ENCODE results near the gene MYH11.

The MYH11 gene

DNA sequence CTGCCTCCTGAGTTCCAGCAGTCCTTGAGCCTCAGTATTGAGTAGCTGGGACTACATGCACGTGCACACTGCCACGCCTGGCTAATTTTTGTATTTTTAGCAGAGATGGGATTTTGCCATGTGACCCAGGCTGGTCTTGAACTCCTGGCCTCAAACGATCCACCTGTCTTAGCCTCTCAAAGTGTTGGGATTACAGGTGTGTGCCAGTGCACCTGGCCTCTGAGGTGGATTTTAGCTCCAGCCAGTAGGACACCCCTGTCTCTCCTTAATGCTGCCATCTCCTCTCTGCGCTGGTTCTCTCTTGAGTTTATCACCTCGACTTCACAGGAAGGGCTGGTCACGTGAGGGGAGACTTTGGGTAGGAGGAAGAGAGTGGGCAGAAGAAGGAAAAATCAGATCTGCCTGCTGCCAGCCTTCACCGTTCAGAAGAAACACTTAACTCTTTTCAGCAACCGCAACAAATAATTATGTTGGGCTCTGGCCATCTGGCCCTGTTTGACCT lies 151.7 kb downstream of the MYH11 start:
- no peak overlapping the region for H3K4me3 ChIP-seq (replicated peaks; ENCODE audit: low read depth, low read length)
- TF ChIP-seq, protein P1, sequence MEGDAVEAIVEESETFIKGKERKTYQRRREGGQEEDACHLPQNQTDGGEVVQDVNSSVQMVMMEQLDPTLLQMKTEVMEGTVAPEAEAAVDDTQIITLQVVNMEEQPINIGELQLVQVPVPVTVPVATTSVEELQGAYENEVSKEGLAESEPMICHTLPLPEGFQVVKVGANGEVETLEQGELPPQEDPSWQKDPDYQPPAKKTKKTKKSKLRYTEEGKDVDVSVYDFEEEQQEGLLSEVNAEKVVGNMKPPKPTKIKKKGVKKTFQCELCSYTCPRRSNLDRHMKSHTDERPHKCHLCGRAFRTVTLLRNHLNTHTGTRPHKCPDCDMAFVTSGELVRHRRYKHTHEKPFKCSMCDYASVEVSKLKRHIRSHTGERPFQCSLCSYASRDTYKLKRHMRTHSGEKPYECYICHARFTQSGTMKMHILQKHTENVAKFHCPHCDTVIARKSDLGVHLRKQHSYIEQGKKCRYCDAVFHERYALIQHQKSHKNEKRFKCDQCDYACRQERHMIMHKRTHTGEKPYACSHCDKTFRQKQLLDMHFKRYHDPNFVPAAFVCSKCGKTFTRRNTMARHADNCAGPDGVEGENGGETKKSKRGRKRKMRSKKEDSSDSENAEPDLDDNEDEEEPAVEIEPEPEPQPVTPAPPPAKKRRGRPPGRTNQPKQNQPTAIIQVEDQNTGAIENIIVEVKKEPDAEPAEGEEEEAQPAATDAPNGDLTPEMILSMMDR (IDR thresholded peaks at IDR 0.05; ENCODE audit: low read depth, low read length, missing control alignments): peak; percentile 2
- no peak for DNase-seq (ENCODE audit: extremely low read depth, low read depth)

DNA sequence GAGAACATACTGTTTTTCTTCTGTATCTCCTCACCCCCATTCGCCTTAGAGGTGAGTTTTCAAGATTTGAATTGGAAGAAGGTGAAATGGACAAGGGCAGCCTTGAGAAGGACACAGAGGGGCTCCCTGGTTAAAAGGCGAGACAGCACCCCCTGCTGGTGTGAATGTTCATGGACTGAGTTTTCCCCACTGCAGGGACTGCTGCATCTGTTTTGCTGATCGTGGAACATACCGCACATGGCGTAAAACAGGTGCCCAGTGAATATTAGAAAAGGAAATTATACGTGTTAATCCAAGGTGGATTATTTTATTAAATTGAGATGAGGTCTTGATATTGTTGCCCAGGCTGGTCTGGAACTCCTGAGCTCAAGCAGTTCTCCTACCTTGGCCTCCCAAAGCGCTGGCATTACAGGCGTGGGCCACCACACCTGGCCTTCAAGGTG lies 152.3 kb downstream of the MYH11 start:
- TF ChIP-seq, protein P1 (IDR thresholded peaks at IDR 0.05; ENCODE audit: low read depth, low read length, missing control alignments): peak; percentile 83
- DNase-seq (ENCODE audit: extremely low read depth, low read depth): peak; percentile 57
- H3K4me3 ChIP-seq (replicated peaks; ENCODE audit: low read depth, low read length): no peak overlapping the region

DNA sequence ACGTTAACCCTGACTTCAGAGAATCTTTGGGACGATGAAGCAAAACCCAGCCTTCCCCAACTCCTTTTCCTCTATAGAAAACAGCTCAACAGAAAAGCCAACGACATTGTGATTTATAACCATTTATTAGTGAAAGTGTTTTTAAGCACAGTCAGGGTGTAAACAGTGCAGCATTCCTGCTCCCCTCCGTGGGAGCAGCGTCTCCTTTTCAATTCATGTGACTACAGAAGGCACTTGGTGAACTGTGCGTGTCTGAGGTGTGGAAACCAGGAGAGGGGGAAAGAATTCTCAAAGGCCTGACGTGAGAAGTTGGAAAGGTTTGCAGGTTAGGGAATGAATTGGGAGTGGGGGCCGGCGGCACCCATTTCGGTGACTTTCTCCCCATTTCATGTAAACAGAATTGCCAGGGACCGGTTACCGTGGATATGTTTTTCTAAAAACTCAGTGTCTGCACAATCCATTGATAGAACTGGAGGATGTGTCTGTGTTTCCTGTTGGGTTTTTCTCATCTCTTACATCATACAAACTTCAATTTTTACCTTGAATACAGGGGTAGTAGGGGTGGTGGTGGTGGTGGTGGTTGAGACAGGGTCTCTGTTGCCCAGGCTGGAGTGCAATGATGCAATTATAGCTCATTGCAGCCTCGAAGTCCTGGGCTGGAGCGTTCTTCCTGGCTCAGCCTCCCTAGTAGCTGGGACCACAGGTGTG lies 153.6 kb downstream of the MYH11 start:
- DNase-seq (ENCODE audit: extremely low read depth, low read depth): no peak
- TF ChIP-seq, protein P1 (IDR thresholded peaks at IDR 0.05; ENCODE audit: low read depth, low read length, missing control alignments): no peak
- no peak overlapping the region for H3K4me3 ChIP-seq (replicated peaks; ENCODE audit: low read depth, low read length)

- peak; percentile 39 for DNase-seq (ENCODE audit: extremely low read depth, low read depth)
- TF ChIP-seq, protein P1 (IDR thresholded peaks at IDR 0.05; ENCODE audit: low read depth, low read length, missing control alignments): no peak
Measured at GRCh38 chr16:15701975-15702970, 154.6 kb downstream of the MYH11 start.

DNA sequence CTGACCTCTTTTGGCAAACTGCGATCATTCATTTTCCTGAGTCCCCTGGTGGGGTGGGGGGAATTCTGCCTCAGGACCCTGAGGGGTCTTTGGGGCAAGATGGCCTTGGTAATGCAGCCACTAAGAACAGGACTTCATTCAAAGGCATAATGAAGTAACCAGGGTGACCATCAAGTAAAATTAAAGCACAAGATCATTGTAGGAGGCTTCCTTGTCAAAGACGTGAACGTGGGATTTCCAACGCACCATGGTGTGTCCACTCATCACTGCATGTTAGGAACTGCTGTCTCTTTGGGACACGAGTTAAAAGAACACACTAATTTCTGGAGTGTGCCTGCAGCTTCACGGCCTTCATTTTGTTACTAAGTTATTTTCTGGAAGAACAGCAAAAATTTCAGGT lies 155.5 kb downstream of the MYH11 start:
- H3K4me3 ChIP-seq (replicated peaks; ENCODE audit: low read depth, low read length): no peak overlapping the region
- TF ChIP-seq, protein P1 (IDR thresholded peaks at IDR 0.05; ENCODE audit: low read depth, low read length, missing control alignments): no peak
- DNase-seq (ENCODE audit: extremely low read depth, low read depth): no peak

More at GRCh38 chr16:15701975-15702970, 154.6 kb downstream of the MYH11 start:
- no peak overlapping the region for H3K4me3 ChIP-seq (replicated peaks; ENCODE audit: low read depth, low read length)

GRCh38 chr16:15699819-15700218 lies 157.0 kb downstream of the MYH11 start:
- DNase-seq (ENCODE audit: extremely low read depth, low read depth): no peak
- no peak overlapping the region for H3K4me3 ChIP-seq (replicated peaks; ENCODE audit: low read depth, low read length)
- TF ChIP-seq, protein P1 (IDR thresholded peaks at IDR 0.05; ENCODE audit: low read depth, low read length, missing control alignments): no peak

Measured in HFF-Myc (cell line).